GM19468 (cell line): ENCODE data around the gene MCRIP1.
A peak's percentile ranks its signal among the peaks of the same experiment; 100 is the strongest.

ENCODE experiments used
- ATAC-seq: cut with Tn5 transposase; IDR thresholded peaks from one replicate; pipeline ENCODE4 v1.9.1; 2021; ENCODE audit warnings: mild to moderate bottlenecking, moderate library complexity, moderate number of reproducible peaks; ENCODE audit not compliant: unreplicated experiment; ENCODE audit errors: extremely low read depth

MCRIP1 gene

GRCh38 chr17:81833160-81833920, at the start of gene MCRIP1:
MCRIP1 (minus strand) TSS chr17:81833291; CDS start chr17:81824506, 8,785 bp downstream.
- peak; percentile 31 for ATAC-seq

GRCh38 chr17:81879121-81879520, 46.0 kb upstream of the MCRIP1 start:
- ATAC-seq = no peak

- ATAC-seq = no peak
Measured at GRCh38 chr17:81878294-81878693, 45.2 kb upstream of the MCRIP1 start.

GRCh38 chr17:81877569-81877968, 44.5 kb upstream of the MCRIP1 start:
- no peak for ATAC-seq

- peak; percentile 16 for ATAC-seq
Measured at GRCh38 chr17:81871387-81872230, 38.5 kb upstream of the MCRIP1 start.

GRCh38 chr17:81870981-81871386, 37.9 kb upstream of the MCRIP1 start, which contains the start of gene ARHGDIA:
ARHGDIA (minus strand) TSS chr17:81871337; CDS start chr17:81869930, 1,407 bp downstream.
- peak; percentile 9 for ATAC-seq

- ATAC-seq = no peak
Measured at GRCh38 chr17:81870131-81870980, 37.3 kb upstream of the MCRIP1 start.

GRCh38 chr17:81869221-81870130, 36.4 kb upstream of the MCRIP1 start:
- ATAC-seq = no peak

- no peak for ATAC-seq
Measured at GRCh38 chr17:81868674-81869220, 35.7 kb upstream of the MCRIP1 start.

GRCh38 chr17:81867991-81868673, 35.0 kb upstream of the MCRIP1 start:
- no peak for ATAC-seq

- no peak for ATAC-seq
Measured at GRCh38 chr17:81867170-81867990, 34.3 kb upstream of the MCRIP1 start.

- ATAC-seq = no peak
Measured at GRCh38 chr17:81866440-81867169, 33.5 kb upstream of the MCRIP1 start.

GRCh38 chr17:81865733-81866439, 32.8 kb upstream of the MCRIP1 start:
- no peak for ATAC-seq

- no peak for ATAC-seq
Measured at GRCh38 chr17:81865358-81865732, 32.3 kb upstream of the MCRIP1 start.

- ATAC-seq = no peak
Measured at GRCh38 chr17:81863833-81864768, 31.0 kb upstream of the MCRIP1 start.
